AG10803 (cell line): ENCODE results near the gene IMPA2.
A peak's percentile ranks its signal among the peaks of the same experiment; 100 is the strongest.
"Not testable (repeated sequence)": the region's sequence is repeated elsewhere in the genome, so short reads cannot be mapped to it uniquely, and the experiment has no call there.

ENCODE experiments used
- DNase-seq: peaks from one replicate; pipeline ENCODE4 v3.0.0; 2010; ENCODE audit warnings: low read depth
- H3K4me3 ChIP-seq: 2 replicates; pipeline ENCODE4 v1.5.1; 2011; ENCODE audit warnings: mild to moderate bottlenecking, low read length, control low read depth
- CTCF ChIP-seq: conservative IDR thresholded peaks from 2 replicates; pipeline ENCODE4 v1.5.1; 2011; ENCODE audit warnings: mild to moderate bottlenecking, low read length, control low read depth, inconsistent platforms

Gene IMPA2

GRCh38 chr18:12036201-12036751 lies 55.0 kb downstream of the IMPA2 start:
- H3K4me3 ChIP-seq, result no peak overlapping the region
- TF ChIP-seq CTCF, result no peak
- DNase-seq, result no peak

GRCh38 chr18:12038082-12038638 lies 56.9 kb downstream of the IMPA2 start:
- no peak for DNase-seq
- TF ChIP-seq CTCF, result no peak
- H3K4me3 ChIP-seq, result no peak overlapping the region

- peak; percentile 77 for TF ChIP-seq CTCF
- peak; percentile 71 for DNase-seq
- H3K4me3 ChIP-seq, result peak overlapping the region; percentile 62
Observed at GRCh38 chr18:12038639-12039539, 57.6 kb downstream of the IMPA2 start.

GRCh38 chr18:12039540-12039930 lies 58.2 kb downstream of the IMPA2 start:
- DNase-seq, H3K4me3 ChIP-seq: not testable (repeated sequence)

- no peak overlapping the region for H3K4me3 ChIP-seq
- no peak for TF ChIP-seq CTCF
- peak; percentile 79 for DNase-seq
Observed at GRCh38 chr18:12041561-12041960, 60.3 kb downstream of the IMPA2 start.

- no peak for DNase-seq
- no peak for TF ChIP-seq CTCF
- no peak overlapping the region for H3K4me3 ChIP-seq
Observed at GRCh38 chr18:12043811-12044210, 62.5 kb downstream of the IMPA2 start.

GRCh38 chr18:12044591-12044990 lies 63.3 kb downstream of the IMPA2 start:
- TF ChIP-seq CTCF, result no peak
- no peak overlapping the region for H3K4me3 ChIP-seq
- no peak for DNase-seq
